Fibroblast of the aortic adventitia (primary cell): ENCODE measurements around the gene SRGAP3. TPM values are rescaled to one million over a fixed set of nuclear protein-coding genes. Genes with fewer than 3 reads are reported as not detected.

ENCODE experiments used
- DNase-seq: peaks from one replicate; pipeline ENCODE4 v3.0.0-alpha.2; 2010; ENCODE audit warnings: low read depth
- H3K4me3 ChIP-seq: 2 replicates; pipeline ENCODE4 v1.5.1; 2011; ENCODE audit warnings: low read depth, mild to moderate bottlenecking, control low read depth, low read length, moderate library complexity
- CTCF ChIP-seq: IDR thresholded peaks from 2 replicates; pipeline ENCODE4 v1.5.1; 2011; ENCODE audit warnings: mild to moderate bottlenecking, low read length, control low read depth, inconsistent platforms; ENCODE audit not compliant: insufficient read depth
- total RNA-seq: library from RNA; depleted of rRNA; stranded (reverse); fragments of >200 nt; gene quantifications from 2 replicates; pipeline ENCODE4 v1.2.3, GENCODE V29; 2012; ENCODE audit warnings: low replicate concordance

SRGAP3 gene
- total RNA-seq, 1 donor: 4.6 TPM

- DNase-seq: no peak
- no peak overlapping the region for H3K4me3 ChIP-seq
- no peak for TF ChIP-seq CTCF
These were observed 70.7 kb downstream of the SRGAP3 start for GRCh38 chr3:9178697-9179096.

DNA sequence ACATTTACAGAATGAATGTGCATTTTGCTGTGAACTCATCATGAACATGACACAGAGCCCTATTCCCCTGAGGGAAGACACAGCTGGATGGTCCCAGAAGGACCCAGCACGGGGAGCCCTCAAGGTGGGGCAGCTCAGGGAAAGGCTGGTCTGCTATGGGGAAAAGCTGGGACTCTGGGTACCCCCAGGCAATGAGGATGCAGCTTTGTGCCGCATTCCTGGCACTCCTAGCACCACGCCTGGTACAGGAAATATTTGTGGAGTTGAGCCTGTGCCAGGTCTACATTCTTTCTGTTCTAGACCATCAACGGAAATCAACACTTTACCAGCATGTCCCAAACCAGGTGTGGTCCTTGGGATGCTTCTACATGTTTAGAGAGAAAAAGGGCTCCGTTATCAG, 74.0 kb downstream of the SRGAP3 start:
- no peak overlapping the region for H3K4me3 ChIP-seq
- TF ChIP-seq CTCF: no peak
- no peak for DNase-seq

DNA sequence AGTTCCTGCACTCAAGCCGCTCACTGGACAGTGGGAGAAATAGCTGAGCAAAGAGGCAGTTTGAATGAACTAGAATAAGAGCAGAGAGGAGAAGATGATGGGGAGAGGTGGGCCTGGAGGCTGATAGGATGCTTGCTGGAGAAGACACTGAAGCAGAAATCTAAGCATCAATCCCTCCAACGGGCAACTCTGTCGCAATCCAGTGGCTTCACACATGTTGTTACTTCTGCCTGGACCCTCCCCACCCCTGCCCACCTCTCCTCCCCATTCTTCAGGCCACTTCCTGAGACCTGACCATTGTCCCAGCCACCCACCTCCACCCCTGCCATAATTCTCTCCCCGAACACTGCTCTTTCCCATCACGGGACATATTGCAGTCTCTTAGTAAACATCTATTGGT, 76.0 kb downstream of the SRGAP3 start:
- DNase-seq: no peak
- no peak for TF ChIP-seq CTCF
- H3K4me3 ChIP-seq: no peak overlapping the region

DNA sequence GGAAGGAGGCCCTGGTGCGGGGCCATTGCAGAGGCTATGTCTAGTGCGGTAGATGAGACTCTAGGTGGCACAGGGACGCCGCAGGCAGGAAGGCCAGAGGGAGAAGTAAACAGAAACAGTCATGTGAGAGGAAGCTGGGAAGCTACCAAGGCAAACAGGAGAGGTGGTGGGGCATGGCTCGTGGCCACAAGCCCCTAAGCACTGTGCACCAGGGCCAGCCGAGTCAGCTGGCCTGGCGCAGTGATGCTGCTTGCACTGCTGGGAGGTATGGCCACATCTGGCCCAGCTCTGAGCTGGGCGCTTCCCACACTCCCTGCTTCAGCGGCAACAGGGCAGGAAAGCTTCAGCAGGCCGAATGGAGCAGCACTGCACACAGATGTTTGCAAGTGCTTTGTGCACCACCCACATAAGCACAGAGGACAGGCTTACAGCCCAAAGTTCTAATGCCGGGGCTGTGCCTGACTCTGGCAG, 76.6 kb downstream of the SRGAP3 start:
- no peak overlapping the region for H3K4me3 ChIP-seq
- no peak for TF ChIP-seq CTCF
- DNase-seq: no peak

GRCh38 chr3:9170851-9171160, 78.6 kb downstream of the SRGAP3 start:
- no peak for TF ChIP-seq CTCF
- DNase-seq: no peak

DNA sequence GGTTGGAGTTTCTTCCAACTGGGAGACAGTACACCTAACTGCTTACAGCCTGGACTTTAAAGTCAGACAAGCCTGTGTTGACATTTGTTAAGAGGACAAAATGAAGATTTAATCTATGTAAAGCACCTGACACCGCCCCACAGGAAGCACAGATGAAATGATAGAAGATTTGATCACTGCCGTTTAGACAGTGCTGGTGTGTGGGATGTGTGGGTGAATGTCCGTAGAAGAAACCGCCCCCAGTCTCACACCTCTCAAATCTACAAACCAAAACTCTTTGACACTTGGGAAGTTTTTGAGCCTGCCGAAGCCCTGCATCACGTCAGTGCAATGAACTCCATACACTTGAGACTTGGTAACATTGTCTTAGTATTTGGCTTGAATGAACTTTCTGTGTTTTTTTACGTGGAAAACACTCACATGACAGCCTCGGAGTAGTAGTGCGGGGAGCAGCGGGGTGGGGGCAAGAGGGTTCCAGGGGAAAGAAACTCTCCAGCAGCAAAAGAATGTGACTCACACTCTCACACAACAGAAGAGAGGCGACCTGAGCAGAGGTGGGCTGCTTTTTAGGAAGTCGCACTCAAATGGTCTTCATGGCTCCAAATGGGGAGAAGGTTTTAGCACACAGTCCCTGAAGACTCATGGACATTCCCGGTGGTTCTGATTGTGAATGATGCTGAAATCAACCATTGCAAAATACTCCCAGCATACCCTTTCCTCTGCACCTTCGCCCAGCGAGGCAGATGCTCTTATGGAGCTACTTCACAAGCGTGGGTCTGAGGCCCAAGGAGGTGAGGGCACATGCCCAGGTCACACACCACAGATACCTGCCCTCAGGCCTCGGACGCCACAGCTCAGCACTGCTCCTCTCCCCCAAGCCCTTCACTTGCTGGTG, 79.2 kb downstream of the SRGAP3 start:
- H3K4me3 ChIP-seq: no peak overlapping the region
- TF ChIP-seq CTCF: no peak

More at GRCh38 chr3:9170851-9171160, 78.6 kb downstream of the SRGAP3 start:
- H3K4me3 ChIP-seq: no peak overlapping the region

More for the DNA sequence above, 79.2 kb downstream of the SRGAP3 start:
- DNase-seq: no peak
